SK-N-MC (cell line): ENCODE results near the gene SMIM29.

Experiments used
- EZH2 ChIP-seq: fragments of 200-600 bp; sonication (generic); IDR thresholded peaks from one replicate; pipeline ENCODE4 v1.6.1; 2017; ENCODE audit warnings: antibody characterized with exemption
- FOXP2 ChIP-seq: optimal IDR thresholded peaks from 2 replicates; pipeline ENCODE3; 2011; ENCODE audit warnings: mild to moderate bottlenecking, moderate library complexity; ENCODE audit not compliant: insufficient read depth; ENCODE audit errors: extremely low read length, control extremely low read depth
- POLR2AphosphoS5 ChIP-seq: IDR thresholded peaks from 2 replicates; pipeline ENCODE4 v1.6.1; 2012; ENCODE audit warnings: mild to moderate bottlenecking, low read depth, low read length, borderline replicate concordance

GRCh38 chr6:34248727-34249468 is at the start of gene SMIM29:
- TF ChIP-seq EZH2 (no peak), POLR2AphosphoS5 (peak; percentile 84), FOXP2 (peak; percentile 30)
